ENCODE results near the gene PTPRN2.
A peak's percentile ranks its signal among the peaks of the same experiment; 100 is the strongest.
"Not testable (repeated sequence)": the region's sequence is repeated elsewhere in the genome, so short reads cannot be mapped to it uniquely, and the experiment has no call there.

PTPRN2 gene

GRCh38 chr7:158396982-158397862 lies 190.4 kb downstream of the PTPRN2 start:
- DNase-seq, result peak in 1 of 4 experiments; percentile 32

- DNase-seq, result no peak
Observed at GRCh38 chr7:158396301-158396905, 191.2 kb downstream of the PTPRN2 start.

- DNase-seq, result no peak
Observed at GRCh38 chr7:158395780-158396278, 191.8 kb downstream of the PTPRN2 start.

- DNase-seq, result no peak
Observed at GRCh38 chr7:158395349-158395748, 192.3 kb downstream of the PTPRN2 start.

- DNase-seq, result peak in 2 of 4 experiments; percentile 20 to 44
Observed at GRCh38 chr7:158394936-158395335, 192.7 kb downstream of the PTPRN2 start.

GRCh38 chr7:158393926-158394625 lies 193.5 kb downstream of the PTPRN2 start:
- DNase-seq, result no peak

GRCh38 chr7:158392251-158392650 lies 195.4 kb downstream of the PTPRN2 start:
- no peak for DNase-seq

GRCh38 chr7:158391541-158391940 lies 196.1 kb downstream of the PTPRN2 start:
- DNase-seq, result no peak

- DNase-seq, result no peak
Observed at GRCh38 chr7:158391141-158391540, 196.5 kb downstream of the PTPRN2 start.

GRCh38 chr7:158390460-158390859 lies 197.2 kb downstream of the PTPRN2 start:
- no peak for DNase-seq

GRCh38 chr7:158389514-158390425 lies 197.9 kb downstream of the PTPRN2 start:
- DNase-seq, result no peak

- no peak for DNase-seq
Observed at GRCh38 chr7:158388928-158389327, 198.7 kb downstream of the PTPRN2 start.

- no peak for DNase-seq
Observed at GRCh38 chr7:158388072-158388471, 199.6 kb downstream of the PTPRN2 start.

GRCh38 chr7:158387546-158387891 lies 200.1 kb downstream of the PTPRN2 start:
- no peak for DNase-seq

- no peak for DNase-seq
Observed at GRCh38 chr7:158386866-158387545, 200.6 kb downstream of the PTPRN2 start.

GRCh38 chr7:158386355-158386618 lies 201.3 kb downstream of the PTPRN2 start:
- DNase-seq, result no peak

- DNase-seq, result not testable (repeated sequence)
Observed at GRCh38 chr7:158385496-158386354, 201.9 kb downstream of the PTPRN2 start.

GRCh38 chr7:158384746-158385145 lies 202.9 kb downstream of the PTPRN2 start:
- DNase-seq, result no peak

- no peak for DNase-seq
Observed at GRCh38 chr7:158383665-158384064, 204.0 kb downstream of the PTPRN2 start.

GRCh38 chr7:158382363-158383254 lies 205.0 kb downstream of the PTPRN2 start:
- DNase-seq, result no peak

Data from suppressor macrophage (primary cell).